HG03280 (cell line): ENCODE data around the gene MRPL58.
"Not testable (repeated sequence)": the region's sequence is repeated elsewhere in the genome, so short reads cannot be mapped to it uniquely, and the experiment has no call there.

Experiments used
- ATAC-seq: cut with Tn5 transposase; IDR thresholded peaks from one replicate; pipeline ENCODE4 v1.9.1; 2021; ENCODE audit warnings: mild to moderate bottlenecking, moderate library complexity; ENCODE audit not compliant: unreplicated experiment

The MRPL58 gene

GRCh38 chr17:74987418-74987908, 25.0 kb upstream of the MRPL58 start, which contains the start of gene CDR2L:
Gene CDR2L, plus strand, starts transcription at chr17:74987632. Its CDS starts 412 bp downstream, at chr17:74988044.
- ATAC-seq, result peak; percentile 91

- peak; percentile 33 for ATAC-seq
Measured at GRCh38 chr17:74987909-74988711, 24.4 kb upstream of the MRPL58 start.

- ATAC-seq, result no peak
Measured at GRCh38 chr17:74990581-74991105, 21.8 kb upstream of the MRPL58 start.

- no peak for ATAC-seq
Measured at GRCh38 chr17:74992223-74992622, 20.2 kb upstream of the MRPL58 start.

GRCh38 chr17:74994440-74994839, 18.0 kb upstream of the MRPL58 start:
- no peak for ATAC-seq

- ATAC-seq, result no peak
Measured at GRCh38 chr17:74995847-74996246, 16.6 kb upstream of the MRPL58 start.

GRCh38 chr17:74998783-74999182, 13.7 kb upstream of the MRPL58 start:
- ATAC-seq, result no peak

- ATAC-seq, result no peak
Measured at GRCh38 chr17:74999523-74999922, 12.9 kb upstream of the MRPL58 start.

GRCh38 chr17:75001915-75002843, 10.3 kb upstream of the MRPL58 start:
- no peak for ATAC-seq

- no peak for ATAC-seq
Measured at GRCh38 chr17:75003070-75003956, 9.2 kb upstream of the MRPL58 start.

GRCh38 chr17:75003957-75004355, 8.5 kb upstream of the MRPL58 start:
- ATAC-seq, result no peak

- ATAC-seq, result no peak
Measured at GRCh38 chr17:75004371-75004770, 8.1 kb upstream of the MRPL58 start.

- no peak for ATAC-seq
Measured at GRCh38 chr17:75005291-75005690, 7.2 kb upstream of the MRPL58 start.

- ATAC-seq, result not testable (repeated sequence)
Measured at GRCh38 chr17:75006084-75006483, 6.4 kb upstream of the MRPL58 start.

GRCh38 chr17:75006653-75007052, 5.8 kb upstream of the MRPL58 start:
- no peak for ATAC-seq

- ATAC-seq, result no peak
Measured at GRCh38 chr17:75008373-75008772, 4.1 kb upstream of the MRPL58 start.

GRCh38 chr17:75009139-75009724, 3.2 kb upstream of the MRPL58 start:
- ATAC-seq, result no peak

GRCh38 chr17:75010683-75011400, 1.6 kb upstream of the MRPL58 start:
- ATAC-seq, result no peak

GRCh38 chr17:75011401-75012095, 922 bp upstream of the MRPL58 start:
- no peak for ATAC-seq
